ENCODE data around the gene NINJ2. TPM values are rescaled to one million over a fixed set of nuclear protein-coding genes. Genes with fewer than 3 reads are reported as not detected.

NINJ2 gene
- total RNA-seq, 1 donor from 2014 or later: not detected

DNA sequence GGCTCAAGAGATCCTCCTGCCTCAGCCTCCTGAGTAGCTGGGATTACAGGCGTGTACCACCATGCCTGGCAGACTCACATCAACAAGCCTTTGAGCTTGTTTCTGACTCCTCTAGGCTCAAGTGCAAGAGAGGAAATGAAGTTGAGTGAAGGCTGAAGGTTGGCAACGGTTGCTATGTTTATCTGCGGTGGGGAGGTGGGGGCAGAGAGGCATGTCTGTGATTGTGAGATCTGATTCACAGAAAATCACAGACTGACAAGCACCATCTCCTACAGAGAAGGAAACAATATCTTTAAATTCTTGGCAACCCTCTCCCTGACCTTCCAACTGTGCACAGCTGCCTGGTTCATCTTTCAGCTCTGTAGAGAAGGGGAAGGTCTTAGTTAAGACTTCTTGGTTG, 22.1 kb upstream of the NINJ2 start:
- DNase-seq (ENCODE audit: low read depth): peak; percentile 16
- H3K4me3 ChIP-seq (ENCODE audit: low read depth, low read length): no peak overlapping the region
- TF ChIP-seq, protein P1, sequence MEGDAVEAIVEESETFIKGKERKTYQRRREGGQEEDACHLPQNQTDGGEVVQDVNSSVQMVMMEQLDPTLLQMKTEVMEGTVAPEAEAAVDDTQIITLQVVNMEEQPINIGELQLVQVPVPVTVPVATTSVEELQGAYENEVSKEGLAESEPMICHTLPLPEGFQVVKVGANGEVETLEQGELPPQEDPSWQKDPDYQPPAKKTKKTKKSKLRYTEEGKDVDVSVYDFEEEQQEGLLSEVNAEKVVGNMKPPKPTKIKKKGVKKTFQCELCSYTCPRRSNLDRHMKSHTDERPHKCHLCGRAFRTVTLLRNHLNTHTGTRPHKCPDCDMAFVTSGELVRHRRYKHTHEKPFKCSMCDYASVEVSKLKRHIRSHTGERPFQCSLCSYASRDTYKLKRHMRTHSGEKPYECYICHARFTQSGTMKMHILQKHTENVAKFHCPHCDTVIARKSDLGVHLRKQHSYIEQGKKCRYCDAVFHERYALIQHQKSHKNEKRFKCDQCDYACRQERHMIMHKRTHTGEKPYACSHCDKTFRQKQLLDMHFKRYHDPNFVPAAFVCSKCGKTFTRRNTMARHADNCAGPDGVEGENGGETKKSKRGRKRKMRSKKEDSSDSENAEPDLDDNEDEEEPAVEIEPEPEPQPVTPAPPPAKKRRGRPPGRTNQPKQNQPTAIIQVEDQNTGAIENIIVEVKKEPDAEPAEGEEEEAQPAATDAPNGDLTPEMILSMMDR (conservative IDR thresholded peaks at IDR 0.05; ENCODE audit: low read depth, low read length): no peak

DNA sequence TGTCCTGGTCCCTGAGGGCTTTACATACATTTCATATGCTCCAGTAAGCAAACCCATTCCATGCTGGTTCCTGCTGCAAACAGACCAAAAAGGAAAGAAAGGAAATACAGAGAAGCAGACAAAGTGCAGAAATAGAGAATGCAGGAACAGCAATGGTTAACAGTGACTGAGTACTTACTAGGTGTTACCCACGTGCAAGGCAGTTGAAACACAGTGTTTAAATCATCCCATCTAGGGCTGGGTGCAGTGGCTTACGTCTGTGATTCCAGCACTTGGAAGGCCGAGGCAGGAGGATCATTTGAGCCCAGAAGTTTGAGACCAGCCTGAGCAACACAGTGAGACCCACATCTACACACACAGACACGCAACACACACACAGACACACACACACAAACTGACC, 21.2 kb upstream of the NINJ2 start:
- TF ChIP-seq, protein P1 (conservative IDR thresholded peaks at IDR 0.05; ENCODE audit: low read depth, low read length): no peak
- DNase-seq (ENCODE audit: low read depth): no peak
- H3K4me3 ChIP-seq (ENCODE audit: low read depth, low read length): no peak overlapping the region

DNA sequence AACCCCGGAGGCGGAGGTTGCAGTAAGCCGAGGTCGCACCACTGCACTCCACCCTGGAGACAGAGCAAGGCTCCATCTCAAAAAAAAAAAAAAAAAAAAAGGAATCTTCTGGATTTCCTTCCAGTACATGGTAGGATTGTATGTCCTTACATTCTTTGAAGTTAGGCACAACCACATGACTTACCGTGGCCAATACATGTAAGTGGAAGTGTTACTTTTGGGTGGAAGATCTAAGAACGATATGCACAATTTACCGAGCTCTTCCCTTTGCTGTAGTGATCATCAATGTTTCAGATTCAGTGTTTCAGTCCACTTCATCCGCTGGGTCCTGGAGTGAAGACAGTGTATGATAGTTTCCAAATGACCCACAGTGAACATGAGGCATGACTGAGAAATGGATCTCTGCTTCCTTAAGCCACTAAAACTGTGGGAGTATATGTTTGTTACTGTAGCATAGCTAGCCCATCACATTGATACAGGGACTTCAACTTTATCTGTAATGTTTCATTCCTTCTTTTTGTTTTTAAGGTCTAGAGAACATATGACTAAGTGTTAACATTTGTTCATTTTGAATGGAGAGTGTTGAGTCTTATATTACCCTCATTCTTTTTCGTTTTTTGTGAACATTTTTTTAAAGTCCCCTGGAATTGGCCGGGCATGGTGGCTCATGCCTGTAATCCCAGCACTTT, 18.5 kb upstream of the NINJ2 start:
- no peak overlapping the region for H3K4me3 ChIP-seq (ENCODE audit: low read depth, low read length)
- TF ChIP-seq, protein P1 (conservative IDR thresholded peaks at IDR 0.05; ENCODE audit: low read depth, low read length): no peak

DNA sequence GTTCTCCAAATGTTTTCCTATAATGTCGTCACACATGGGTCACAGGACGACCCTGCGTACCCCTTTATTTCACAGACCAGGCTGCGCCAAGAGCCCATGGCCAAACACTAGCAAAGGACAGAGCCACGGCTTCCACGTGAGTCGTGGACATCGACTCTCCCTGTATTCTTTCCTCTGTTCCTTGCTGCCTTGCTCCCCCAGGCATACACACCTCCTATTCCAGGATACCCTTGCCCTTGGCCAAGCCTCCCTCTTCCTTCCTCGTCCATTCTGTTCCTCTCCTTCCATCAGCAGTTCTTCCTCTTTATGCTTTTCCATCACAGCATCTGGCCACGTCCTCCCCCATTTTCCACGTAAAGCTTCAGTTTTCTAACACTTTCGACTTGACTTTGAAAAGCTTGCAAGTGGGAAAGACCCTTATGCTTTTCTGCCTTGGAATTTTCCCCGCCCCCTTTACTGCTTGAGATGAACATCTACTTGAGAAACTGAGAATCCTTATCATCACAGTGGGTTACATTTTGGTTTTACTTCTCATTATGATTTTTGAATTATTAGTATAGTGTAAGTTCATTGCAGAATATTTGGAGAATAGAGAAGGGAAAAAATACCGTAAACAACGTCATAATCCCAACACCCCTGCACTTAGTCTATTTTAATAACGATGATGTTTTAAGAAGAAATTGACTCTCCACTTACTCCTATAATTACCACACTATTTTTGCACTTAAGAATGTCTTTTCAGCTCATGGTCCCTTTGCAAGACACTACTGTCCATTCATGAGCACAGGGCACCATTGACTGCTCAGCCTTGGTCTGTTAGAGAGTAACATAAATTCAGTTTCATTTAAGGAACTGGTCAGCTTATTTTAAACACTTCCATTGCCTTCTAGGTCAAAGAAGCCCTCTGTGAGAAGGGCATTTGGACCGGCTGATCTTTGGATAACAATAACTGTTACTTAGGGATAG, 15.8 kb upstream of the NINJ2 start:
- H3K4me3 ChIP-seq (ENCODE audit: low read depth, low read length): no peak overlapping the region
- no peak for DNase-seq (ENCODE audit: low read depth)
- TF ChIP-seq, protein P1 (conservative IDR thresholded peaks at IDR 0.05; ENCODE audit: low read depth, low read length): no peak

More for the DNA sequence above, 18.5 kb upstream of the NINJ2 start:
- no peak for DNase-seq (ENCODE audit: low read depth)

DNA sequence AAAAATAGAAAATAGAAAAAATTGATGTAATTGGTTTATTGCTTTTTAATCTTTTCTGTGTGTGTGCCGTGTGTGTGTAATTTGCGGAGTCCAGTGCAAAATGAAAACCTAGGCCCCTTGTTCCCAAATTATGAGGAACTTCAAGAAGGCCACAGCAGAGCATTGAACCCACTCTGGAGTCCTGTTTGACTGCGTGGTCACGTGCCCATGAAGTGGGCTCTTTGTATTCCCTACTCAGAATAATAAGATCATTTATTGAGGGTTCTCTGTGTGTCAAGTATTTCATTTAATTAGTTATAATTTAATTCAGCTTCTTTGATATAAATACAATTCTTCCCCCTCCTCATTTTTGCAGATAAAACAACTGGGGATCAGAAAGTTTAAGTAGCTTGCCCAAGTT, 12.3 kb upstream of the NINJ2 start:
- TF ChIP-seq, protein P1 (conservative IDR thresholded peaks at IDR 0.05; ENCODE audit: low read depth, low read length): no peak
- no peak overlapping the region for H3K4me3 ChIP-seq (ENCODE audit: low read depth, low read length)
- no peak for DNase-seq (ENCODE audit: low read depth)

DNA sequence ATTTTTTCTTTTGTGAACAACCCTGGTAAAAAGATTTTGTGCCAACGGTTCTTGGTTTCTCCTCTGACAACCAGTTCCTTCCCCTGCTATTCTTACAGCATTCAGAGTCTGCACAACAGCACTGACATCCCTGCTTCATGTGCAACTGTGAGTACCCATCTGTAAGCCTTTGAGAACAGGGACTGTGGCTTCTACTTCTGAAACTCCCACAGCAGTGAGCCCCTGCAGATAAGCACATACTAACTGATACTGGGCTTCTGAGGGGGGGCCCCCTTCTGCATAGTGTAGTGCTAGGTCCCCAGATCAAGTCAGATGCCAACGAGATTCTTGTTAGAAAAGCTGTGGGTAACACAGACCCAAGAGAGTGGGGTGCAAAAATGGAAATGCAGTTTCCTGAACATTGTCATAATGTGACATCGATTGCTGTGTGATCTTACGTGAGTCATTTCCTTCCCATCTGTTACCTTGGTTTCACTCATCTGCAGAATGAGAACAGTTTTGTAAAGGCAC, 11.1 kb upstream of the NINJ2 start:
- DNase-seq (ENCODE audit: low read depth): no peak
- TF ChIP-seq, protein P1 (conservative IDR thresholded peaks at IDR 0.05; ENCODE audit: low read depth, low read length): no peak
- H3K4me3 ChIP-seq (ENCODE audit: low read depth, low read length): no peak overlapping the region

All from epithelial cell of proximal tubule (primary cell).